RWPE2 (cell line): ENCODE data around the gene GOLGB1.

ENCODE experiments used
- ATAC-seq: fragments of 200-7000 bp; cut with Tn5 transposase; 3 replicates; pipeline ENCODE4 v1.9.1; 2021; ENCODE audit warnings: low read depth
- DNase-seq: peaks from one replicate; pipeline ENCODE4 v3.0.0-alpha.2; 2020; ENCODE audit warnings: low spot score
- H3K27ac ChIP-seq: fragments of 450-650 bp; 2 replicates; pipeline ENCODE4 v1.5.1; 2017; ENCODE audit warnings: mild to moderate bottlenecking; ENCODE audit not compliant: poor library complexity, severe bottlenecking
- H3K27me3 ChIP-seq: fragments of 250-450 bp; sonication (Bioruptor Pico); 2 replicates; pipeline ENCODE4 v1.5.1; 2021; ENCODE audit warnings: mild to moderate bottlenecking, moderate library complexity; ENCODE audit not compliant: insufficient read depth, poor library complexity, severe bottlenecking
- H3K36me3 ChIP-seq: fragments of 250-450 bp; sonication (Bioruptor Pico); 2 replicates; pipeline ENCODE4 v1.5.1; 2020; ENCODE audit warnings: low read depth, mild to moderate bottlenecking, moderate library complexity
- H3K4me1 ChIP-seq: fragments of 250-450 bp; sonication (Bioruptor Pico); 2 replicates; pipeline ENCODE4 v1.5.1; 2021; ENCODE audit warnings: mild to moderate bottlenecking, moderate library complexity; ENCODE audit not compliant: insufficient read depth, poor library complexity, severe bottlenecking
- H3K4me3 ChIP-seq: fragments of 250-450 bp; sonication (Bioruptor Pico); 2 replicates; pipeline ENCODE4 v1.5.1; 2021; ENCODE audit warnings: mild to moderate bottlenecking, moderate library complexity; ENCODE audit not compliant: severe bottlenecking
- H3K9me3 ChIP-seq: fragments of 250-450 bp; sonication (Bioruptor Pico); 2 replicates; pipeline ENCODE4 v1.5.1; 2021; ENCODE audit warnings: mild to moderate bottlenecking, moderate library complexity; ENCODE audit not compliant: severe bottlenecking
- TF ChIP-seq, protein P1 (sequence below): fragments of 450-650 bp; IDR thresholded peaks from one replicate; pipeline ENCODE4 v1.5.1; 2017; ENCODE audit warnings: mild to moderate bottlenecking, moderate library complexity; ENCODE audit not compliant: poor library complexity, severe bottlenecking

GOLGB1 gene

DNA sequence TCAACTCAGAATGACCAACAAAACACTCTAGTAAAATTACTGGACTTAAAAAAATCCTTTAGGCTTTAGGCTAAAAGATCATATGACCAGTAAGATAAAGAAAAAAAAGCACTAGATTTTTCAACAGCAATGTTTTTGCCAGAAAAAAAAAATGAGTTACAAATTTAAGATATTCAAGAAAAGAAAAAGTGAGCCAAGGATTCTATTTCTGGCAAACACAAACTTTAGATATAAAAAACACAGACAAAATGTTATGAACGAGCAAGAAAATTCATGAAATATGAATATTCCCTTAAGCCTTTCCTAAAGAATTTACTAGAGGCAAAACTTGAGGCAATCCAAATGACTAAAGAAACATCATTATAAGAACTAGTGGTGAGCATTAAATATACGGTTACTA lies 8.6 kb downstream of the GOLGB1 start:
- Histone ChIP-seq H3K9me3 (no peaks in the 10 kb centered on the region), H3K27ac (no peak overlapping the region), H3K4me1 (no peaks in the 10 kb centered on the region), H3K4me3 (no peak overlapping the region), H3K27me3 (no peaks in the 10 kb centered on the region), H3K36me3 (peaks cover 13% of the 10 kb centered on the region)
- ATAC-seq: no peak
- TF ChIP-seq, protein P1, sequence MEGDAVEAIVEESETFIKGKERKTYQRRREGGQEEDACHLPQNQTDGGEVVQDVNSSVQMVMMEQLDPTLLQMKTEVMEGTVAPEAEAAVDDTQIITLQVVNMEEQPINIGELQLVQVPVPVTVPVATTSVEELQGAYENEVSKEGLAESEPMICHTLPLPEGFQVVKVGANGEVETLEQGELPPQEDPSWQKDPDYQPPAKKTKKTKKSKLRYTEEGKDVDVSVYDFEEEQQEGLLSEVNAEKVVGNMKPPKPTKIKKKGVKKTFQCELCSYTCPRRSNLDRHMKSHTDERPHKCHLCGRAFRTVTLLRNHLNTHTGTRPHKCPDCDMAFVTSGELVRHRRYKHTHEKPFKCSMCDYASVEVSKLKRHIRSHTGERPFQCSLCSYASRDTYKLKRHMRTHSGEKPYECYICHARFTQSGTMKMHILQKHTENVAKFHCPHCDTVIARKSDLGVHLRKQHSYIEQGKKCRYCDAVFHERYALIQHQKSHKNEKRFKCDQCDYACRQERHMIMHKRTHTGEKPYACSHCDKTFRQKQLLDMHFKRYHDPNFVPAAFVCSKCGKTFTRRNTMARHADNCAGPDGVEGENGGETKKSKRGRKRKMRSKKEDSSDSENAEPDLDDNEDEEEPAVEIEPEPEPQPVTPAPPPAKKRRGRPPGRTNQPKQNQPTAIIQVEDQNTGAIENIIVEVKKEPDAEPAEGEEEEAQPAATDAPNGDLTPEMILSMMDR: no peak
- no peak for DNase-seq

GRCh38 chr3:121739902-121740301 lies 9.6 kb downstream of the GOLGB1 start:
- TF ChIP-seq, protein P1: no peak
- Histone ChIP-seq H3K4me1 (peaks cover 7% of the 10 kb centered on the region), H3K4me3 (no peak overlapping the region), H3K27ac (no peak overlapping the region), H3K9me3 (no peaks in the 10 kb centered on the region), H3K36me3 (peaks cover 8% of the 10 kb centered on the region), H3K27me3 (no peaks in the 10 kb centered on the region)
- DNase-seq: no peak
- ATAC-seq: no peak

GRCh38 chr3:121737644-121738043 lies 11.9 kb downstream of the GOLGB1 start:
- Histone ChIP-seq H3K36me3 (peaks cover under 1% of the 10 kb centered on the region), H3K9me3 (no peaks in the 10 kb centered on the region), H3K27me3 (no peaks in the 10 kb centered on the region), H3K4me1 (peaks cover 7% of the 10 kb centered on the region), H3K4me3 (no peak overlapping the region), H3K27ac (no peak overlapping the region)
- DNase-seq (no peak), ATAC-seq (no peak)
- TF ChIP-seq, protein P1: no peak

DNA sequence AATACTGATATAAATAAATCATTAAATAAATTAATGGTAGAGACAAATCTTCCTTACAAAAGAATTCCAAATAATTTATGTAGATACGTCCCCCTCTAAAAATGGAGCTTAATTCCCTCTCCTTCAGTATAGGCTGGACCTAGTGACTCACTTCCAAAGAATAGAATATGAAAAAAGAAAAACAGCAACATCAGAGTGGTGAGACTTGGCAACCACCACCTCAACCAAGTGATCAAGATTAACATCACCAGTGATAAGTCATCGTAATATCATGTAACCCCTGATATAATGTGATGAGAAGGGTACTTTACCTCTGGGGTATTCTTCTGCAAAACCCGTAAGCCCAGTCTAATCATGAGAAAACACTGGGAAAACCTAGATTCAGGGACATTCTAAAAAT lies 13.4 kb downstream of the GOLGB1 start:
- DNase-seq: no peak
- TF ChIP-seq, protein P1: no peak
- Histone ChIP-seq H3K36me3 (no peaks in the 10 kb centered on the region), H3K4me3 (no peak overlapping the region), H3K4me1 (peaks cover 22% of the 10 kb centered on the region), H3K27ac (no peak overlapping the region), H3K27me3 (no peaks in the 10 kb centered on the region), H3K9me3 (no peaks in the 10 kb centered on the region)
- ATAC-seq: no peak

- Histone ChIP-seq H3K27me3 (no peaks in the 10 kb centered on the region), H3K4me3 (no peak overlapping the region), H3K36me3 (peaks cover 7% of the 10 kb centered on the region), H3K4me1 (peaks cover 27% of the 10 kb centered on the region), H3K9me3 (no peaks in the 10 kb centered on the region), H3K27ac (no peak overlapping the region)
- TF ChIP-seq, protein P1: no peak
- DNase-seq (no peak), ATAC-seq (no peak)
Observed at GRCh38 chr3:121735047-121735696, 14.4 kb downstream of the GOLGB1 start.
